Left ventricle myocardium inferior (tissue), 1 donor: Measurements from ENCODE around the gene TRIM71. TPM values are rescaled to one million over a fixed set of nuclear protein-coding genes. Genes with fewer than 3 reads are reported as not detected.
"Not testable (repeated sequence)": the region's sequence is repeated elsewhere in the genome, so short reads cannot be mapped to it uniquely, and the experiment has no call there.

Experiments used
- DNase-seq: peaks from one replicate; pipeline ENCODE4 v3.0.0-alpha.2; 2020
- H3K27ac ChIP-seq: fragments of 200-600 bp; replicated peaks from 2 replicates; pipeline ENCODE4 v1.8.0; 2021
- H3K27me3 ChIP-seq: fragments of 200-600 bp; 2 replicates; pipeline ENCODE4 v1.8.0; 2021; ENCODE audit warnings: low read depth
- H3K36me3 ChIP-seq: fragments of 200-600 bp; 2 replicates; pipeline ENCODE4 v1.8.0; 2021
- H3K4me1 ChIP-seq: fragments of 200-600 bp; 2 replicates; pipeline ENCODE4 v1.8.0; 2021
- H3K4me3 ChIP-seq: fragments of 200-600 bp; 2 replicates; pipeline ENCODE4 v1.8.0; 2021; ENCODE audit warnings: mild to moderate bottlenecking, moderate library complexity
- H3K9me3 ChIP-seq: fragments of 200-600 bp; replicated peaks from 2 replicates; pipeline ENCODE4 v1.8.0; 2021
- CTCF ChIP-seq: fragments of 200-600 bp; IDR thresholded peaks from 2 replicates; pipeline ENCODE4 v1.8.0; 2021; ENCODE audit warnings: antibody characterized with exemption, mild to moderate bottlenecking, borderline replicate concordance
- intact Hi-C: fragments of 100-400 bp; cut with micrococcal nuclease; formaldehyde crosslinking; loops from one replicate; pipeline ENCODE4 v1.11.0; 2022
- total RNA-seq: library from RNA; stranded (reverse); fragmentation: NEBNext Ultra II Directional; extraction: Animal tissue kit (Norgen Biotek cat#: 25700); gene quantifications from one replicate; pipeline ENCODE4 v1.2.1, GENCODE V29; 2021
- donor health status: DM: no; HTN: yes; CAD: no; lungs with severe emphysema.

Gene TRIM71
- total RNA-seq, 1 donor from 2014 or later = not detected

GRCh38 chr3:32821686-32822296 is 4.0 kb downstream of the TRIM71 start:
- Histone ChIP-seq H3K4me1 (peaks cover 26% of the 10 kb centered on the region), H3K36me3 (no peaks in the 10 kb centered on the region), H3K27me3 (peaks cover 94% of the 10 kb centered on the region), H3K4me3 (peak overlapping the region; percentile 35), H3K9me3 (no peaks in the 10 kb centered on the region), H3K27ac (no peak overlapping the region)
- DNase-seq = no peak
- TF ChIP-seq CTCF = no peak
- intact Hi-C loops = no loop called here

- Histone ChIP-seq H3K27me3 (peaks cover 84% of the 10 kb centered on the region), H3K4me3 (no peak overlapping the region), H3K36me3 (no peaks in the 10 kb centered on the region), H3K4me1 (peaks cover 15% of the 10 kb centered on the region), H3K9me3 (no peaks in the 10 kb centered on the region), H3K27ac (no peak overlapping the region)
- DNase-seq = no peak
- TF ChIP-seq CTCF = no peak
- intact Hi-C loops = no loop called here
These were observed 5.1 kb downstream of the TRIM71 start for GRCh38 chr3:32822609-32823498.

GRCh38 chr3:32823641-32824184 is 5.9 kb downstream of the TRIM71 start:
- H3K4me1 ChIP-seq, H3K4me3 ChIP-seq, DNase-seq, H3K36me3 ChIP-seq, H3K27ac ChIP-seq, intact Hi-C loops, H3K9me3 ChIP-seq: not testable (repeated sequence)
- peaks cover 76% of the 10 kb centered on the region for H3K27me3 ChIP-seq

- H3K4me3 ChIP-seq = no peak overlapping the region
- peaks cover 58% of the 10 kb centered on the region for H3K27me3 ChIP-seq
- H3K36me3 ChIP-seq = no peaks in the 10 kb centered on the region
- no peak overlapping the region for H3K27ac ChIP-seq
- no peaks in the 10 kb centered on the region for H3K9me3 ChIP-seq
- TF ChIP-seq CTCF = no peak
- intact Hi-C loops = no loop called here
- DNase-seq = no peak
- H3K4me1 ChIP-seq = peaks cover 7% of the 10 kb centered on the region
These were observed 8.0 kb downstream of the TRIM71 start for GRCh38 chr3:32825601-32826375.

- intact Hi-C loops = no loop called here
- Histone ChIP-seq H3K9me3 (no peaks in the 10 kb centered on the region), H3K36me3 (no peaks in the 10 kb centered on the region), H3K4me3 (no peak overlapping the region), H3K27me3 (peaks cover 61% of the 10 kb centered on the region), H3K4me1 (no peaks in the 10 kb centered on the region), H3K27ac (no peak overlapping the region)
- no peak for TF ChIP-seq CTCF
- no peak for DNase-seq
These were observed 13.3 kb downstream of the TRIM71 start for GRCh38 chr3:32831062-32831461.
